Smooth muscle cell (in vitro differentiated cells): Measurements from ENCODE around the gene ASTN2. TPM values are rescaled to one million over a fixed set of nuclear protein-coding genes. Genes with fewer than 3 reads are reported as not detected.

Experiments
- DNase-seq: peaks from one replicate; lab custom pipeline; 2025; ENCODE audit not compliant: unreplicated experiment; lab: John Stamatoyannopoulos, UW
- H2AFZ ChIP-seq: fragments of 200-600 bp; sonication (generic); 2 replicates; pipeline ENCODE4 v1.6.0; 2016; ENCODE audit warnings: antibody characterized with exemption, low read depth, mild to moderate bottlenecking
- H3F3A ChIP-seq: fragments of 200-600 bp; sonication (generic); 2 replicates; pipeline ENCODE4 v1.6.0; 2017; ENCODE audit warnings: antibody characterized with exemption, low read depth
- H3K27ac ChIP-seq: fragments of 200-600 bp; sonication (generic); 2 replicates; pipeline ENCODE4 v1.5.1; 2016; ENCODE audit warnings: low read depth, mild to moderate bottlenecking
- H3K27me3 ChIP-seq: fragments of 200-600 bp; sonication (generic); 2 replicates; pipeline ENCODE4 v1.6.1; 2016; ENCODE audit warnings: low read depth, mild to moderate bottlenecking
- H3K36me3 ChIP-seq: fragments of 200-600 bp; sonication (generic); 2 replicates; pipeline ENCODE4 v1.5.1; 2016; ENCODE audit warnings: low read depth
- H3K4me1 ChIP-seq: fragments of 200-600 bp; sonication (generic); 2 replicates; pipeline ENCODE4 v1.5.1; 2016; ENCODE audit warnings: low read depth
- H3K4me2 ChIP-seq: fragments of 200-600 bp; sonication (generic); 2 replicates; pipeline ENCODE4 v1.6.0; 2016; ENCODE audit warnings: mild to moderate bottlenecking
- H3K4me3 ChIP-seq: fragments of 200-600 bp; sonication (generic); 2 replicates; pipeline ENCODE4 v1.5.1; 2016; ENCODE audit warnings: mild to moderate bottlenecking
- H3K79me2 ChIP-seq: fragments of 200-600 bp; sonication (generic); 2 replicates; pipeline ENCODE4 v1.6.0; 2016; ENCODE audit warnings: low read depth, mild to moderate bottlenecking
- H3K9ac ChIP-seq: fragments of 200-600 bp; sonication (generic); 2 replicates; pipeline ENCODE4 v1.6.0; 2016; ENCODE audit warnings: low read depth
- H3K9me3 ChIP-seq: fragments of 200-600 bp; sonication (generic); replicated peaks from 2 replicates; pipeline ENCODE4 v1.5.1; 2016; ENCODE audit warnings: low read depth
- H4K20me1 ChIP-seq: fragments of 200-600 bp; sonication (generic); 2 replicates; pipeline ENCODE4 v1.6.0; 2016; ENCODE audit warnings: low read depth
- WGBS: methylation state at CpG from one replicate; pipeline ENCODE4 v1.1.7; 2016; ENCODE audit warnings: low lambda C conversion rate; 5-methylcytosine and 5-hydroxymethylcytosine counted together
- polyA plus RNA-seq: library from polyadenylated mRNA; unstranded; fragments of >200 nt; fragmentation: Nextera tagmentation; extraction: Ambion mirVana; gene quantifications from 2 replicates; pipeline ENCODE4 v1.2.1, GENCODE V29; 2016
- total RNA-seq: library from RNA; depleted of rRNA; stranded (reverse); fragments of >200 nt; gene quantifications from 2 replicates; pipeline ENCODE4 v1.2.3, GENCODE V29; 2014
- TF ChIP-seq, protein P1 (sequence below): fragments of 200-600 bp; sonication (generic); IDR thresholded peaks from 2 replicates; pipeline ENCODE4 v1.5.1; 2017; ENCODE audit warnings: borderline replicate concordance, mild to moderate bottlenecking, antibody characterized with exemption; ENCODE audit not compliant: insufficient read depth, poor library complexity, severe bottlenecking

The ASTN2 gene
- total and polyA plus RNA-seq, 2 experiments from 2014 or later: 6.5 to 6.7 TPM

GRCh38 chr9:117344892-117345660 lies 69.8 kb downstream of the ASTN2 start:
- no peak overlapping the region for H2AFZ ChIP-seq
- no peak overlapping the region for H3K9ac ChIP-seq
- peaks cover 13% of the 10 kb centered on the region for H3K4me1 ChIP-seq
- no peak for DNase-seq
- no peak overlapping the region for H3K27ac ChIP-seq
- TF ChIP-seq, protein P1, sequence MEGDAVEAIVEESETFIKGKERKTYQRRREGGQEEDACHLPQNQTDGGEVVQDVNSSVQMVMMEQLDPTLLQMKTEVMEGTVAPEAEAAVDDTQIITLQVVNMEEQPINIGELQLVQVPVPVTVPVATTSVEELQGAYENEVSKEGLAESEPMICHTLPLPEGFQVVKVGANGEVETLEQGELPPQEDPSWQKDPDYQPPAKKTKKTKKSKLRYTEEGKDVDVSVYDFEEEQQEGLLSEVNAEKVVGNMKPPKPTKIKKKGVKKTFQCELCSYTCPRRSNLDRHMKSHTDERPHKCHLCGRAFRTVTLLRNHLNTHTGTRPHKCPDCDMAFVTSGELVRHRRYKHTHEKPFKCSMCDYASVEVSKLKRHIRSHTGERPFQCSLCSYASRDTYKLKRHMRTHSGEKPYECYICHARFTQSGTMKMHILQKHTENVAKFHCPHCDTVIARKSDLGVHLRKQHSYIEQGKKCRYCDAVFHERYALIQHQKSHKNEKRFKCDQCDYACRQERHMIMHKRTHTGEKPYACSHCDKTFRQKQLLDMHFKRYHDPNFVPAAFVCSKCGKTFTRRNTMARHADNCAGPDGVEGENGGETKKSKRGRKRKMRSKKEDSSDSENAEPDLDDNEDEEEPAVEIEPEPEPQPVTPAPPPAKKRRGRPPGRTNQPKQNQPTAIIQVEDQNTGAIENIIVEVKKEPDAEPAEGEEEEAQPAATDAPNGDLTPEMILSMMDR: no peak
- H3K9me3 ChIP-seq: no peaks in the 10 kb centered on the region
- WGBS: 31% methylated on average over 4 of the region's 4 CpGs
- no peaks in the 10 kb centered on the region for H4K20me1 ChIP-seq
- peak overlapping the region; percentile 52 for H3K4me2 ChIP-seq
- H3K36me3 ChIP-seq: no peaks in the 10 kb centered on the region
- H3F3A ChIP-seq: peaks cover 8% of the 10 kb centered on the region
- H3K79me2 ChIP-seq: no peaks in the 10 kb centered on the region
- H3K4me3 ChIP-seq: no peak overlapping the region
- H3K27me3 ChIP-seq: peaks cover 5% of the 10 kb centered on the region

DNA sequence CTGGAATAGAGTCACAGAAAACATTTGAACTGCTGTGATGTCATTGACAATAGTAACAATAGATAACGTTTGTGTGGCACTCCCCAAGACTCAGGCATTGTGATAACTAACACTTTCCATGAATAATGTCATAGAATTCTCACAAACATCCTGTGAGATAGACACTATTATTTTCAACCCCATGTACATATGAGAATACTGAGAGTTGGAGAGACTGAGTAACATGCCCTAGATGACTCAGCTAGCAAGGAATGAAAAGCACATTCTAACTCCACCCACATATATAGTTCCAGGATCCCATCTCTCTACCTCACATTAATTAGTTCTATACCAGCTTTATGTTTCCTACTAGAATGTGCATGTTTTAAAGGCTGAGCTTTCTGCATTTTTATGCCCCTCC lies 71.4 kb downstream of the ASTN2 start:
- H3K9me3 ChIP-seq: no peaks in the 10 kb centered on the region
- peaks cover 8% of the 10 kb centered on the region for H3F3A ChIP-seq
- H3K4me3 ChIP-seq: no peak overlapping the region
- H3K36me3 ChIP-seq: no peaks in the 10 kb centered on the region
- no peaks in the 10 kb centered on the region for H3K79me2 ChIP-seq
- H3K9ac ChIP-seq: no peak overlapping the region
- peaks cover 13% of the 10 kb centered on the region for H3K4me1 ChIP-seq
- no peaks in the 10 kb centered on the region for H4K20me1 ChIP-seq
- no peak for DNase-seq
- H3K27ac ChIP-seq: no peak overlapping the region
- TF ChIP-seq, protein P1: no peak
- no peak overlapping the region for H2AFZ ChIP-seq
- no peak overlapping the region for H3K4me2 ChIP-seq
- 50% methylated on average over 1 of the region's 1 CpG for WGBS
- peaks cover 5% of the 10 kb centered on the region for H3K27me3 ChIP-seq

DNA sequence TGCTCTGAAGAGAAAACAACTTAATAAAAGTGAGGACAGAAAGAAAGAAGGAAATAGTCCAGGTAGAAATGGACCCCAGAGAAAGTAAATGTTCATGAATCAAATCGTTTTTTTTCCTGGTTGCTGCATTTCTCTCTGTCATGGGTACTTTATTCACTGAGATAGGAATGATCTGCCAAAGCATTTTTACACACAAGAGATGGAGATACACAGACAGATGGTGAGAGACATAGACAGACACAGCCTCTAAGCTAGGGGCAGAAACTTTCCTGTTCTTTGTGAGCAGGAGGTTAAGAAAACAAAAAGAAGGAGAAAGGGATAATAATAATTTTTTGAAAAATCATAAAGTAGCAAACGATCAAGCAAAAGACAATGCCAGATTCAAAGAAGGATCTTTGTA lies 73.7 kb downstream of the ASTN2 start:
- H3K9ac ChIP-seq: no peak overlapping the region
- DNase-seq: no peak
- H3K4me3 ChIP-seq: no peak overlapping the region
- 43% methylated on average over 2 of the region's 2 CpGs for WGBS
- no peak overlapping the region for H3K27ac ChIP-seq
- H3K4me2 ChIP-seq: no peak overlapping the region
- H3F3A ChIP-seq: peaks cover 6% of the 10 kb centered on the region
- H3K36me3 ChIP-seq: no peaks in the 10 kb centered on the region
- H4K20me1 ChIP-seq: no peaks in the 10 kb centered on the region
- H2AFZ ChIP-seq: no peak overlapping the region
- H3K4me1 ChIP-seq: peaks cover 13% of the 10 kb centered on the region
- peaks cover 5% of the 10 kb centered on the region for H3K27me3 ChIP-seq
- no peaks in the 10 kb centered on the region for H3K79me2 ChIP-seq
- no peaks in the 10 kb centered on the region for H3K9me3 ChIP-seq
- TF ChIP-seq, protein P1: no peak

GRCh38 chr9:117340422-117340821 lies 74.4 kb downstream of the ASTN2 start:
- no peak for DNase-seq
- Histone ChIP-seq H3K79me2 (no peaks in the 10 kb centered on the region), H3K4me2 (no peak overlapping the region), H3F3A (peaks cover 4% of the 10 kb centered on the region), H3K27me3 (peaks cover 5% of the 10 kb centered on the region), H4K20me1 (no peaks in the 10 kb centered on the region), H3K4me3 (no peak overlapping the region), H3K4me1 (peaks cover 13% of the 10 kb centered on the region), H3K9me3 (no peaks in the 10 kb centered on the region), H2AFZ (no peak overlapping the region), H3K36me3 (no peaks in the 10 kb centered on the region), H3K9ac (no peak overlapping the region), H3K27ac (no peak overlapping the region)
- TF ChIP-seq, protein P1: no peak
- WGBS: 88% methylated on average over 4 of the region's 4 CpGs
